HG03342 (cell line): Measurements from ENCODE around the gene FCER1G.

Source experiments
- ATAC-seq: cut with Tn5 transposase; IDR thresholded peaks from one replicate; pipeline ENCODE4 v1.9.1; 2021; ENCODE audit warnings: mild to moderate bottlenecking, moderate library complexity; ENCODE audit not compliant: unreplicated experiment

Gene FCER1G

DNA sequence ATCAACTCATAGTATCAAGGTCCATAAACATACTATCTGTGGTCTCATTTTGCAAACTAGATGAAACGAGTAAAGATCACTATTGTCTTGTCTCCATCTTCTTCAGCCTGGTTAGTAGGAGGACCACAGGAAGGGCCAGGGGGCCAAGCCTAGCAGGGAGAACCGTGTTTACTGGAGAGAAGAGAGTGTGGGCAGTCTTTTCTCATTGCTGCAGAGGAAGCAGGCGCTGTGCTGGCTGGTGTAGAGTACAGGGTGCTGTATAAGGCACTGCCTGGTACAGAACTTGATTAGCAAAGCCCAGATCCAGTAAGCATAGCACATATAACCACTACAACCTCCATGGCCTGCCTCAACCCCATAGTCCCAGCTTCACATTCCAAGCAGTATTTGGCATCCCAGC is 27.8 kb upstream of the FCER1G start:
- no peak for ATAC-seq

DNA sequence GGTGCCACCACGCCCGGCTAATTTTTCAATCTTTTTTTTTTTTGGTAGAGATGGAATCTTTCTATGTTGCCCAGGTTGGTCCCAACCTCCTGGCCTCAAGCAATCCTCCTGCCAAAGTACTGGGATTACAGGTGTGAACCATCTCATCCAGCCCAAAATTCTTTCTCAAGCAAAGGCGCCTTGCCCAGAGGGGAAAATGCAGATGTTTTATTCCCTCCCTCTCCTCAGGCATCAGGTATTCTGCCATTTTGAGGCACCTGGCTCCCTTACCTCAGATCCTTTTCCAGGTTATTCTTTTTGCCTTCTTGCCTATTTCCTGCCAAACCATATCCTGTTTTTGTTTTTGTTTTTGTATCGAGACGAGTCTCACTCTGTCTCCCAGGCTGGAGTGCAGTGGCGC is 26.7 kb upstream of the FCER1G start:
- no peak for ATAC-seq

DNA sequence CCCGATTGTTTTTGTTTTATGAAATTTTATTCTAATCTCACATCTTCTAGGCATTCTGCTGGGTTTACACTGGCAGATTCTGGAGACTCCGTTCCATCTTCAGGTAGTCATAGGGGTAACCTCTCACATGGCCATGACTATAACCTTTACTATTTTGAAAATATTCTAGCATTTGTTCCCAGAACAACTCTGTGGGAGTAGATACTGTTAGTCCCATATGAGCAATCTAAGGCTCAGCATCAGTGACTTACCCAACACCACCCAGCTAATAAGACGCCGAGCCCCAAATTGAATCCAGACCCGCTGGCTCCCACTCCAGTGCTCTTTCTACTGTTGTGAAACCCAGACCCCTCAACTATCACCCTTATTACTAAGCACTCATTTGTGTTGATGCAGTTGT is 26.1 kb upstream of the FCER1G start:
- no peak for ATAC-seq

DNA sequence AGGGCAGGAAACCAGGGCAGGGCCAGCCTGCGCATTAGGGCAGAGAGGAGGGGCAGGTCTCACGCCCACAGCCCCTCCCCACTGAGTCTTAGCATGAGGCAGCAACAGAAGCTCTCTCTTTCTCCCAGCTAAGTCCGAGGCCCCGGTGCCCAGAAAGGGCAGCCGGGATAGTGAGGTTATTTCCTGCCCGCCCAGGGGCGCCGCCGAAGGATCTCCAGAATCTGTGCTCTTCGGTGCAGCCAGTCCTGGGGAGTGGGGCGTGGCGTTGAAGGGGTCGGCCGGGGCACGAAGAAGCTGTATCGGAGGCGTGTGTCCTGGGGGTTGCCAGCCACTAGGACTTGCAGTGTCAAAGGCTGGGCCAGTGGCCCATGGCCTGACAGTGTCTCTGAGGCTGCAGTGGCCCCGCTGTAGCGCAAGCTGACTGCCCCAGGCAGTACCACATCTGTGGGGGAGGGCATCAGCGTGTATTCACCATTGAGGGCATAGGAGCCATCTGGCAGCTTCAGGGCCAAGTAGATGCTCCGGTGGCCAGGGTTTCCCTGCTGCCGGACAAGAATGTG is 24.1 kb upstream of the FCER1G start:
- ATAC-seq, result no peak

DNA sequence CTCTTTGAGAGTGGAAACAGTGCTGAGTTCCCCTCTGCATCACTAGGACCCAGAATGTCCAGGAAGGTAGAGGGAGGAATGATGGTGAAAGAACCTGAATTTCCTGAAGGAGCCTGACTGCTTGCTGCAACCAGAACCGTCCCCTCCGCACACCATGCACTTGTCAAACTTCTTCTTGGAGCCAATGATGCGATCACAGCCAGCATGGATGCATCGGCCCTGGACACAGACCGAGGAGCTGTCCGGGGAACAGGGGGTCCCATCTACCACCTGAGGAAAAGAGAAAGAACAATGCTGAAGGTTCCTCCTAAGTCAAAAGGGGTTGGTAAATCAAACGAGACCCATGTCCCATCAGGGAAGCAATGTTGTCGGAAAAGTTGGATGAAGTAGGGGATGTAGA is 23.1 kb upstream of the FCER1G start:
- ATAC-seq, result no peak

DNA sequence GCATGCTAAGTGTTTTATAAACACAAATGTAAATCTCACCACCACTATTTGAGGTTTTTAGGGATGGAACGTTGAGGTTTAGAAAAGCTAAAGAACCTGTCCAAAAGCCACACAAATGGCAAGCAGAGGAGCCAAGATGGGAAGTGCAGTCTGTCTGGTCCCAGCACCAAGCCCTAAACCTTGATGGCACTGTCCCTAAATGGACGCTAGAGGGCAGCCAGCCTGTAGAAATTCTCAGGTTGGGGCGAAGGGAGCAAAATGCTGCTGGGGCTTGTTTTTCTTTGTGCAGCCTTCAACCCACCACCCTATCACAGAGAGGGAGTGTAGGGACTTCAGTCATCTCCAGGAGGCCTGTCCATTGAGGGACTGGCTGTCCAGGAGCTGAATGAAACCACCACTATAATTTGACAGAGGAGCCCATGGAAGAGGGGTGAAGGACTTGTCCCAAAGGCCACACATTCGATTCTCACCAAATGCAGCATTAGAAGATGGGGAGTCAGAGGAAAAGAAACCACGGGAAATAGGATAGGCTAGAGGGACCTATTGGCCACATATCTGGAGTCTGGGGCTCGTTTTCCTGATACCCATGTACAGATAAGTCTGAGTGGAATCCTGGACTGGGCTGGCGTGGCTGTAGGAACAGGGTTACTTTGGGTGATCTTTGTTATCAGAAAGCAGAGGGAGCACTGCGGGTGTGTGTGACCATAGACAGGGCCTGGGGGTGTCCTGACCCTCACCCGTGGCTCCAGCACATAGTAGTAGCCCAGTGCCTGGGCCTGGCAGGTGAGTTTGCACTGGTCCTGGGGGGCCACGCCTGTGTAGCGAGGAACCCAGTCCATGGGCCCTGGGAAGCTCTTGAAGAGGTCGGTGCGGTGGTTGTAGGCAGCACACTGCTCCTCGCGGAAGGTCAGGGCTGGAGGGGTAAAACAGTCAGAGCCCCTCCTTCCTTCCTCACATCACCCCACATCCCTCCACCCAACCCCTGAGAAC is 22.3 kb upstream of the FCER1G start:
- ATAC-seq, result peak; percentile 75

DNA sequence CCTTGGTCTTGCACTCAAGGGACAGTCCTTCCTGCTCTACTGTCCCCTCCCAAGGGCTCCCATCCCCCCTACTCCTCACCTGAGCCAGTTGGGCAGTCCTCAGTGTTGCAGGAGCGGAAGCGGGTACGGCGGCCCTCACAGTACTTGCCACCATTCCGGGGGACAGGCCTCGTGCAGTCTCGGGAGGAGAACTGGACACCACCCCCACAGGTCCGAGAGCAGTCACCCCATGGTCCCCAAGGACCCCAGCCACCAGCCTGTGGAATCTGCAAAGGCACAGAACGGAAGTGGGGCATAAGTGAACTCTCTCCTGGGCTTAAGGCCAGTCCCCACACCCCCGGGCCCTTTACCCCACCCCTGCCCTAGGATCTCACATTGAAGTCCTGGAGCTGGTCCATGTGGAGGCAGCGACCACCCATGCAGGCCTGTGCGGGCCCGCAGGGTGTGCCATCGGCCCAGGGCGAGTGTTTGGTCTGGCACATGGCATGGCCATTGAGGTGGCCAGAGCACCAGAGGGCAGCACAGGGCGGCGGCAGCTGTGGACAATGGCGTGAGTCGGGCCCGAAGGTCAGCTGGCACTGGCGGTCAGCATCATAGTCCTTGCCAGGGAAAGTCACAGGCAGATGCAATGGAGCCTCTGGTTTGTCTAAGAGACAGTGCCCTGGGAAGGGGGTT is 21.4 kb upstream of the FCER1G start:
- no peak for ATAC-seq

DNA sequence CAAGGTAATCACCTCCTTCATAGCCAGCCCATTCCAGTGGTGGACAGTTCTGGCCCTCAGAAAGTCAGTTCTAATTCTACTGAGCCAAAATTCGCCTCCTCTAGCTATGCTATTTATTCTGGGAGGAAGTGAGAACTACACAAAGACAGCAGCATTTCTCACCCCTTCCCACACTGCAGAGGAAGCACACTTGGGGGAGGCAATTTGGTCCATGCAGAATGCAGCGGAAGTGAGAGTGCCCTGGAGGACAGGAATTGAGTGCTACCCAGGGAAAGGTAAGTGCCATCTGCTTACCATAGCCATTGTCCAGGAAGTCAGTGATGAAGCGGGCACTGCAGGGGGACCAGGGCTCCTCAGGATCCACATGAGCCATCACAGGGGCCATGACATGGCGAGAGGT is 19.9 kb upstream of the FCER1G start:
- ATAC-seq, result no peak

DNA sequence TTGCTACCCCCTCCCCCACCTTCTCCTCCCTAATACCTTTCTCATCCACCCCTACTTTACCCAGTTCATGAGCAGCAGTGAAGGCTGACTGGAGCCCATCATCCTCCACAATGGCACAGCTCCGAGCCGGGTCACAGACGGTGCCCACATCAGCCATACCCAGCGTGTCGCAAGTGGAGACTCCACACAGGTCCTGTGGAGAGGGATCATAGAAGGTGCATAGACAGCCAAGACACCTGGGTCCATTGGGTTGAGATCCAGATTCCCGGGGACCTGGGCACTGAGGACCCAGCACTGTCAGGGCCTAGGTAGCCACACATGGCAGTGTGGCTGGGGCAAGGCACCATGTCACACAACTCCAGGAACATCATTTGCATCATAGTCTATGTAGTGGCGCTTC is 19.0 kb upstream of the FCER1G start:
- ATAC-seq, result no peak

DNA sequence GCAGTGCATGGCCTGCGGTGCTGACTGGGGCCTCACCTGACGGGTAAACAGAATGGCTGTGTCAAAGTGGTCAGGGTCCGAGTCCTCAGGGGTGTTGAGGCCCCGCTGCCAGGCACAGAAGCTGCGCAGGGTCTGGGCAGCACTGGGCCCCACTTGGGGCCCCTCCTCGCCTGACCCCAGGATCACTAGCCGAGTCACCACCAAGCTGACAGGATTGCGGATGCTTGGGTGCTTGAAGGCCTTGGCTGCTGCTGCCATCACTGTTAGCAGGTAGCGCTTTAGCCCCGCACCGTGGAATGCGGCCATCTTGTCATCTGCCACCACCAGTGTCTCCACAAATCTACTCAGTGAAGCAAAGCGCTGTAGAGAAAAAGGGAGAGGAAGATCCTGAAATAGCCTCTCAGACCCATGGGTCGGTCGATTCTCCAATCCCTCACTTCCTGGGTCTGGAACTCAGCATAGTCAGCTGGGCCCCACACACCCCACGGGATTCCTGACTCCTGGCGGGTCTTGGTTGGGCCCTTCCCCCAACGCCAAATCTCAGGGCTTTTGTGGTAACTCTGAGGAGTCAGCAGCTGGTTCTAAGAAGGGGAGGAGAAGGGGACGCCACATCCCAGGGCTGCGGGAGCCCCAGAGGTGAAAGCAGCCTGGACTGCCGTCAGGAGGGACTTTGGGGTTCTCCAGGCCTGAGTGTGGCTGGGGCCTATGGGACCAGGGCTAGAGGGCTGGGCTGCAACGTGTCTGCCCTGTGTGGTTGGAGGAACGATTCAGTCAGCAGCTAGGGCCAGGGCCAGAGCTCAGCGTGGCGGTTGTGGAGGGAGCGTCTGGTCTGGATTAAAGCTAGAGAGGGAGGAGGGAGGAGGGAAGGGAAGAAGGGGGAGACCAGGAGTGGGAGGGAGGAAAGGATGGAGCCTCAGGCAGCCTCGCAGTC is 18.3 kb upstream of the FCER1G start:
- ATAC-seq, result no peak

DNA sequence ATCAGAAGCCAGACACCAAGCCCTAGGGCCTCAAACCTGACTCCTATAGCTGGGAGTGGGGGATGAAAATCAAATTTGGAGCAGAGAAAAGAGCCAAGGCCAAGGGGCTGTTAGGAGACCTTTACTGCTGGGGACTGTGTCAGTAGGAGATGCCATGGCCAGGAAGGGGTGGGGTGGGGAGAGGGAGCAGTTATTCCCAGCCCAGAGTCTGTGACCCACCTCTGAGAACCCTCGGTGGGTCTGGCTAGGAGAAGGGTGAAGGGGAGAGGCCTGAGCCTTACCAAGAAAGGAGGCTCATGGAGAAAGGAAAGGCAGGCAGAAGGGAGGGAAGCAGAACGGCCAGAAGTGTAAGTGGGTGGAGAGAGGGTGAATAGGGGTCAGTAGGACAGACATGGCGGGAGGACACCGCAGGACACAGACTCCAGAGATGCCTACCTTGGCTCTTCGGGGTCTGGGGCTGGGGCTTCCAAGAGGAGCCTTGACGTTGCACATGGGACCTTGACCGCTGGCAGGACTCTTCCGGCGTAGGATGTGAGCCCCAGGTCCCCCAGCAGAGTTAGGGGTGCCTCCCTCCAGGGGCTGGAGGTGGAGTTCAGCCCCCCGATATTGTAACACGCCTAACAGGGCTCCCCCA is 17.4 kb upstream of the FCER1G start:
- ATAC-seq, result no peak

DNA sequence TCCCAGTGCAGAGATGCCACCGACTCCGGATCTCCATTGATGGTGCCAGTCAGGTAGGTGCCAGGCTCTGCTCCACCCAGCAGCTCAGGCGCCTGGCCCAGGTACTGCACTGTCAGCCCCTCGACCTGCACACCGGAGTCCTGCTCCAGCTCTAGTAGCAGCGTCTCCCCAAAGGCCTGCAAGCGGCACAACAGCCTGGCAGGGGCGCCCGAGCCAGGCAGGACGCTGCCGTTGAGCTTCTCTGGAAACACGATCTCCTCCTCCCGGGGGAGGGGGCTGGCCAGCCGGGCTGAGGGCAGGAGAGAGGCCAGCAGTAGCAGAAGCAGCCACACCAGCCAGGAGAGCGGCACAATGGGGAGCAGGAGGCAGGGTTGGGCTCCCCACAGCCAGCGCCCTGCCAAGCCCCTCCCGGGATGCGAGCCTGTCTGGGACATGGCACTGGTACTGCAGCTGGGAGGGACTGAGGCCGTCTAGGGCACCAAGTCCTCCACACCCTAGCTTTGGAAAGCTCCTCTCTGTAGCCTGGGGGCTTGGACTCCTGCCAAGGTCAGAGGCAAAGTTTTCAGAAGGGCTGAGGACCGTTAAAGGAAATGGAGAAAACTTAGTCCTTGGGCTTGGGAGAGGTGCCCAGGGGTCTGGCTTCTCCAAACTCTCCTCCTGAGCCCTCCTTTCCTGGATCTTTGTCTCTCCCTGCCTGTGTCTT is 16.8 kb upstream of the FCER1G start:
- ATAC-seq, result no peak

DNA sequence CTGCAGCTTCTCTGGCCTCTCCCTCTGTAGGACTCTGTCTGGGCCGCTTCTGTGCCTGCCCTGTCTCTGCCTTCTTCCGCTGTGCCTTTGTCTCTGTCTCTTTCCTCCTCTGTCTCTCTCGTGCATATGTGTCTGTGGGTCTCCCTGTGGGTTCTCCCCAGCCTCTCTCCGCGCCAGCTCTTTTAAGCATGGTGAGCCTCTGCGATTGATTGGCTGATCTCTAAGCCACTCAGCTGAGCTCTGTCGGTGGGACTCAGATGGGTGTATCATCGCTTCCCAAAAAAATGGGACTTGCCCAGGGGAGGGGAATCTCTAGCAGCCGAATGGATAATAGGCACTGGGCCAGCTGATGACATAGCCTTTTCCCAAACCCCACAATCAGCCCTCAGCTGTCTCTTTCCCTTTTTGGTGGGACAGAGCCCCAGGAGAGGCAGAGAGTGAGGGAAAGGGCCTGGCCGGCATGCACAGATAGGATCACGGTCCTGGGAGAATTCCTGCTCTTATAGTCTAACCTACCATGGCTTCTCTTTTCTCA is 16.1 kb upstream of the FCER1G start, which contains the start of gene ADAMTS4:
Gene ADAMTS4, minus strand, starts transcription at position 158 of the 535 bp plus-strand sequence. CDS start 427 bp downstream, outside the sequence.
- no peak for ATAC-seq

DNA sequence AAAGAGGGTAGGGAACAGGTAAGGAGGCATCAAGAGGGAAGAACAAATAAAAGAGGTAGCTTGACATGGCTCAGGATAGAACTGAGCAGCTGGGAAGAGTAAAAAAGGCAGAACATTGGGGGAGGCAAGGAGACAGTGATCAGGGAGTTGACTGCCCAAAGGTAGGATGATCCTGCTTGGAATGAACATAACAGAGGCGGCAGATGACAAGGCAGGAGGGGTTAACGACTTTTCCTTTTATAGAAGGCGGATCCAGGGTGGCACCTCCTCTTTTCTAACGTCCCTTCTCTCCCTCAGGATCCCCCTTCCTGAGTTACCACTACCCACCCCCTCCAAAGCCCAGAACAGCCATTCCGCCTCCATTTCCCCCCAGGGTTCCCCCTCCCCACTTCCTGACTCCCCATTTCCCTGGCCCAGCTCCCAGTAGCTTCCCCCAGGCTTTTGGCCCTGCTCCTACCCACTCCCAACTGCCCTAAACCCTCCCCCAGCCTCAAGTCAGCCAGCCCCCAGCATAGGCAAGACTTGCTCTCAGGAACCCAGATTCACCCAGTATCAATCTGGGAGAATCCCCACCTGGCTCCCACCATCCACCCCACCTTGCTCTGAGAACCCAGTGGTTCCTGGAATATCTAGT is 15.5 kb upstream of the FCER1G start:
- no peak for ATAC-seq

DNA sequence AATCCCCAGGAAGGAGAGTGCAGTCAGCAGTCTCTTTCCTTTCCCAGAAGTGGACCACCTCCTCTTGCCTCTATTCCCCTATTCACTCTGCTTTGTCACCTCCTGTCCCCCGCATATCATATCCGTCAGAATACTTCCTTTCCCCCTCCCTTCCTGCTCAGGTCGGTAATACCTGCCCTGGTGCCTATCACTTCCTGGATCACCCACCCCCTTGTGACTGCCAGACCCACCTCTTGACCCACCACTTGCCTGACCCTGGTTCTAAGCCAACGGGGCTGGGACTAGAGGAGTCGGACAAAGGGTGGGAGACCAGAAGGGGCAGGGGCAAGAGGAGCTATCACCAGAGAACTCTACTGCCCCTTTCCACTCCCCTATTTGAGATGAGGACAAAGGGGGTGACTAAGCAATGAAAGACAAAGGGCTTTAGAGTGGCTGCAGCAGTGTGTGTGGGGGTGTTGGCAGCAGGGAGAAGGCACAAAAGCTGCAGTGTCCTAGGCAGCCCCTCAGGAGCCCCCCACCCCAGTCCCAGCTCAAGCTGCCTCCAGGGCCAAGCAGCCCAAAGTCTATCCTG is 14.6 kb upstream of the FCER1G start:
- no peak for ATAC-seq

DNA sequence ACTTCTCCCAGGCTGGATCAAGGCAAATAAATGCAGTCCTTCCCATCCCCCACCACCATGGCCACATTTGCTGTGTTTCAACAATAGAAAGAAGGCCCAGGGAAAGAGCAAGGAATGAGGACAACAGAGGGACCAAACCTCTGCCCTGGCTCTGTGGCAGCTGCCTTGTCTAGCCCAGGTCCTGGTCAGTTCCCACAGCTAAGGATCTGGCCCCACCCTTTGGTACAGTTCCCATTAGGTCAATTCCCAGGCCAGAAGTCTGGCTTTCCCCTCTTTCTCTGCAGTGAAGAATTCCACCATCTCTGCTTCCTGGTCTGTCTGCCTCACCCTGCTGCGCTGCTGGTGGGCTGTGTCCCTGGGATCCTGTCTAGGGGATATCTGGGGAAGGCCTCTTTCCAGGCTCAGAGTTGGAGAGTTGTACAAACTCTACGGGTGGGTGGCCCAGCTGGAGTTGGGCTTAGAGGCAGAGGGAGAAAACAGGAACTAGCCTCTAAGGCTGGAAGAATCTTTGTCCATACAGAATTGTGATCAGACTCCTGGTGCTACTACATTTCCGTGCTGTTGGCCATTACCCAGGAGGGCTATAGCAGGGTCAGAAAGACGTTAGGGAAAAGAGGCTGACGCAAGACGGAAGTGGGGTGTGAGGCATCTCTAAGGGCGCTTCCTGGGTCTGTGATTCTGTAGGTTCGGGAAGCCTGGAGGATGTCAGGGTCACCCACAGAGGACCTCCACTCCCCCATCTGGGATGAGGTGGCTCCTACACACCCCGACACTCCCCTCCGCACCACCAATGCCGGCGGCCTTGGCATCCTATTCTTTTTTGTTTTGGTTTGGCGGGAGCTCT is 13.9 kb upstream of the FCER1G start:
- no peak for ATAC-seq

DNA sequence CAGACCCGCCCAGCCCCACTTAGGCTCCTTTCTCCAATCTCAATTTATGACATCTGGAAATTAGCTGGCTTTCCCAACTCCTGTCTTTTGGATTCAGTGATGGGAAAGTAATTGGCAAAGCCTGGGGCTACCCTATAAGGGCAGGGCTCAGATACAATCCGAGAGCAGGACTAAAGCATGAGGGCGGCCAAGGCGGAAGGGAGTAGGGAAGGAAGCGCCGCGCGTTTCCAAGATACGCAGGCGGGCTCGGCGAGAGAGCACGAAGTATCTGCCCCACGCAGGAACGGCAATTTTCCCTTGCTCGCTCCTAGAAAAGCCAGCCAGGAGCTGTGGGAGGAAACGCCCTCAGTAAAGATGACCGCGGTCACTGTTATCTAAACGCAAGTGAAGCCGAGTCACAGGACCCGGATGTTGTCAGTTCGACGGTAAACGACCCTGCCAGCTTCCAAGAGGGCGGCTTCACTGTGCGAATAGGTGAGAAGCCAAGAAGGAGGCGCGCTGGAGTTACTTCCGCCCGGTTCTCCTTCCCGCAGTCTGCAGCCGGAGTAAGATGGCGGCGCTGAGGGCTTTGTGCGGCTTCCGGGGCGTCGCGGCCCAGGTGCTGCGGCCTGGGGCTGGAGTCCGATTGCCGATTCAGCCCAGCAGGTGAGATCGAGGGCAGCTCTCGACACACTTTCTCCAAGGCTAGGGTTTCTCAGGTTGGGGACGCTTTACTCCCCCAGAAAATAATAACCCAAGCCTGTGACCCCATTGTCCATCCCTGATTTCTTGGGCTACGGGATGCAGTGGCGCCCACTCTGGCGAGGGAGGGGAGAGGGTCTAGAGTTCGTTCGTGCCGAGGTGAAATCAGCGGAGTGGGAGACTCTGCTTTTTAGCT is 13.0 kb upstream of the FCER1G start, which contains the start of gene NDUFS2:
Gene NDUFS2, plus strand, starts transcription at position 532 of the 877 bp plus-strand sequence. Its CDS starts 19 bp downstream, at position 551.
- peak; percentile 98 for ATAC-seq
